ENCODE results near the gene DOCK4.

GRCh38 chr7:111750228-111750627 lies 456.0 kb downstream of the DOCK4 start:
- no peak for TF ChIP-seq CTCF (IDR thresholded peaks at IDR 0.05; ENCODE audit: insufficient read depth, low read length)
- TF ChIP-seq POLR2AphosphoS5 (IDR thresholded peaks at IDR 0.05; ENCODE audit: low read depth): no peak
- TF ChIP-seq GABPA (IDR thresholded peaks at IDR 0.05; ENCODE audit: low read depth): no peak
- no peak for TF ChIP-seq REST (IDR thresholded peaks at IDR 0.05; ENCODE audit: insufficient replicate concordance, low read depth)
